Measurements from ENCODE around the gene ZNF568.

Gene ZNF568

GRCh38 chr19:36915992-36916830 is at the start of gene ZNF568, which contains the start of gene ZNF829:
Gene ZNF568 (plus strand): TSS chr19:36916332. CDS start chr19:36922771, 6,439 bp downstream.
Gene ZNF829 (minus strand): TSS chr19:36916291. CDS start chr19:36915167, 1,124 bp downstream.
- in situ Hi-C loops (cut with MboI; ENCODE audit: low sequenced_read_pairs): no loop called here

GRCh38 chr19:36876993-36877938 is 38.9 kb upstream of the ZNF568 start:
- in situ Hi-C loops (cut with MboI; ENCODE audit: low sequenced_read_pairs): no loop called here

GRCh38 chr19:36891768-36892357 is 24.3 kb upstream of the ZNF568 start:
- in situ Hi-C loops (cut with MboI; ENCODE audit: low sequenced_read_pairs): no loop called here

GRCh38 chr19:36894849-36895383 is 21.2 kb upstream of the ZNF568 start:
- in situ Hi-C loops (cut with MboI; ENCODE audit: low sequenced_read_pairs): no loop called here

- in situ Hi-C loops (cut with MboI; ENCODE audit: low sequenced_read_pairs): no loop called here
These were observed 17.7 kb upstream of the ZNF568 start for GRCh38 chr19:36898422-36898821.

- in situ Hi-C loops (cut with MboI; ENCODE audit: low sequenced_read_pairs): no loop called here
These were observed 859 bp downstream of the ZNF568 start for GRCh38 chr19:36916991-36917390.

GRCh38 chr19:36918090-36918489 is 2.0 kb downstream of the ZNF568 start:
- in situ Hi-C loops (cut with MboI; ENCODE audit: low sequenced_read_pairs): no loop called here

GRCh38 chr19:36931684-36932083 is 15.6 kb downstream of the ZNF568 start:
- in situ Hi-C loops (cut with MboI; ENCODE audit: low sequenced_read_pairs): no loop called here

GRCh38 chr19:36939153-36939552 is 23.0 kb downstream of the ZNF568 start:
- in situ Hi-C loops (cut with MboI; ENCODE audit: low sequenced_read_pairs): no loop called here

GRCh38 chr19:36950335-36951119 is 34.4 kb downstream of the ZNF568 start:
- in situ Hi-C loops (cut with MboI; ENCODE audit: low sequenced_read_pairs): no loop called here

GRCh38 chr19:36962346-36962745 is 46.2 kb downstream of the ZNF568 start:
- in situ Hi-C loops (cut with MboI; ENCODE audit: low sequenced_read_pairs): no loop called here

GRCh38 chr19:36963280-36963679 is 47.1 kb downstream of the ZNF568 start:
- in situ Hi-C loops (cut with MboI; ENCODE audit: low sequenced_read_pairs): no loop called here

- in situ Hi-C loops (cut with MboI; ENCODE audit: low sequenced_read_pairs): no loop called here
These were observed 56.4 kb downstream of the ZNF568 start for GRCh38 chr19:36972571-36972970.

- in situ Hi-C loops (cut with MboI; ENCODE audit: low sequenced_read_pairs): no loop called here
These were observed 57.1 kb downstream of the ZNF568 start for GRCh38 chr19:36973021-36973843.

- in situ Hi-C loops (cut with MboI; ENCODE audit: low sequenced_read_pairs): no loop called here
These were observed 57.7 kb downstream of the ZNF568 start for GRCh38 chr19:36973844-36974195.

GRCh38 chr19:36986131-36986530 is 70.0 kb downstream of the ZNF568 start:
- in situ Hi-C loops (cut with MboI; ENCODE audit: low sequenced_read_pairs): no loop called here

GRCh38 chr19:36986601-36987000 is 70.5 kb downstream of the ZNF568 start:
- in situ Hi-C loops (cut with MboI; ENCODE audit: low sequenced_read_pairs): no loop called here

GRCh38 chr19:36987091-36987490 is 71.0 kb downstream of the ZNF568 start:
- in situ Hi-C loops (cut with MboI; ENCODE audit: low sequenced_read_pairs): no loop called here

GRCh38 chr19:36997152-36997842 is 81.2 kb downstream of the ZNF568 start:
- in situ Hi-C loops (cut with MboI; ENCODE audit: low sequenced_read_pairs): no loop called here
